ENCODE results near the gene USP32.
"Not testable (repeated sequence)": the region's sequence is repeated elsewhere in the genome, so short reads cannot be mapped to it uniquely, and the experiment has no call there.

Gene USP32

DNA sequence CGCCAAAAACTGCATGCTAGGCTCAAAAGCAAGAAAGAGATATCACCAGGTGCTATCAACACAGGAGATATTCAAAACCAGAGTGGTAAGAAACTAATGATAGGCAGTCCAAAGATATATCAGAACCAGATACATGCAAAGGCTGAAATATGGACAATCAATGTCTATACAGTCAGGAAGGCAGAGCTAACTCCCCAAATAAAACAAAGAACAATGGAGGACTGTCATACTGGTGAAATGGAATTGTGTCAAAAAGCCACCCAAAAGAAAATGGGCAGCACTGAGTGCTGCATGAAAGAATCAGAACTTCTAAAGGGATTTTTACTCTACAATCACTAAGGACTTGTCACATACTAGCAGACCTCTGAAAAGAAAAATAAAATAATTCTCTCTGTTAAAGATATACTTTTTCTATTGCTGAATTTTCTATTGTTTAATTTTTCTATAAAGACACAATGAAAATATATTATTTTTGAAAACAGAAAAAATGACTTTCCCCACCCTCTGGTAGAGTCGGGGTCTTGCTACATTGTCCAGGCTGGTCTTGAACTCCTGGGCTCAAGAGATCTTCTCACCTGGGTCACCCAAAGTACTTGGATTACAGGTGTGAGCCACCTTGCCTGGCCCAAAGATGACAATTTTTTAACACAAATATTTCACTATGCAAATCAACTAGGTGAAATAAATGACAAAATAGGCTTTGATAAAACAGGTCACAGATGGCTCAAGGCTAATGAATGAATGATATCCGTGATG is 98.2 kb downstream of the USP32 start:
- DNase-seq: no peak

- DNase-seq: no peak
These were observed 99.2 kb downstream of the USP32 start for GRCh38 chr17:60292697-60293096.

GRCh38 chr17:60284709-60285108 is 107.2 kb downstream of the USP32 start:
- no peak for DNase-seq

DNA sequence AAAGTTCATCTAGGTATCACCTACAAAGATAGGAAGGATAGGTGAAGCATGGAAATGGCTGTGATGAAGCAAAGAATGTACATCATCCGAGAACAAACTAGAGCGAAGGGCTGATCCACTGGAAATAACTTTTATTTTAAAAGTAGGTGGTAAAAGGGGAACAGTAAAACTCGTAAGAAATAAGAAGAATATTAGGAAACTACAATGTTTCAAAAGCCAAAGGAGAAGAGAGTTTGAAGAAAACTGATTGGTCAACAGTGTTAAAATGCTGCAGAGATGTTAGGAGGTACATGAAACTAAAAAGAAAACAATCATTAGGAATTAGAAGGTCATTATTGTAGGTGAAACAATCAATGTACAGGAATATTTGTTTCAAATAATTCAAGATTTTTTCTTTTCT is 108.1 kb downstream of the USP32 start:
- no peak for DNase-seq

DNA sequence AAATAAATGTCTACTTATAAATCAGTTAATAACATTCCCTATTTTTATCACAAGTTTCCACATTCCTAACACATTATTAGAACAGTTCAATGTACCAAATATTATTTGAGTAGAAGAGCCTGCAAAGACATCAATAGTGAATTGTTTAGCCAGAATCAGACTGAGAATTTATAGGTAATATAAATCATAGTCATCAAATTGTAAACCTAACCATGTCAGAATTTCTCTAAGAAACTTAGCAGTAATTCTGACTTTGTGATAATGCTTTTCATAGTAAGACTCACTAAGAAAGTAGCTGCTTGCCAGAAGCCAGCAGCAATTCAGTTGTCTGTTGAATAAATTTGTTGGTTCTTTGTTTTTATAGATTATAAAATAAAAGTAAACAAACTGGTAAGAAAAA is 111.3 kb downstream of the USP32 start:
- no peak for DNase-seq

GRCh38 chr17:60278237-60278636 is 113.7 kb downstream of the USP32 start:
- DNase-seq: no peak

GRCh38 chr17:60277258-60277657 is 114.7 kb downstream of the USP32 start:
- no peak for DNase-seq

DNA sequence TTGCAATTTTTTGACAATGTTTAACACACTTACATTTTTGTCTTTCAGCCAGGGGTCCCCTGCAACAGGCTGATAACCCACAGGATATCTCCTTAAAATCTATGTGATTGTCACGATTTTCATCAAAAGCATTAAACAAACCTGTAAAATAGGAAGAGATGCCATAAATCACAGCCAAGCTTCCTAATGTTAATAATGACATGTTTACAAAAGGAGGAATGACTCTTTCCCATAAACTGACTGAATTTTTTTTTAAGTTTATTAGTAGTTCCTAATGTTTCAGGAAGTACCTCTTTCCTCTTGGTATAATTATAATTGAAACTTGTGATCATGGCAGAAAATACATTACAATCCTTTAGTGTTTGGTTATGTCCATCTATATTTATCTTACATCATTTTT is 122.5 kb downstream of the USP32 start:
- no peak for DNase-seq

DNA sequence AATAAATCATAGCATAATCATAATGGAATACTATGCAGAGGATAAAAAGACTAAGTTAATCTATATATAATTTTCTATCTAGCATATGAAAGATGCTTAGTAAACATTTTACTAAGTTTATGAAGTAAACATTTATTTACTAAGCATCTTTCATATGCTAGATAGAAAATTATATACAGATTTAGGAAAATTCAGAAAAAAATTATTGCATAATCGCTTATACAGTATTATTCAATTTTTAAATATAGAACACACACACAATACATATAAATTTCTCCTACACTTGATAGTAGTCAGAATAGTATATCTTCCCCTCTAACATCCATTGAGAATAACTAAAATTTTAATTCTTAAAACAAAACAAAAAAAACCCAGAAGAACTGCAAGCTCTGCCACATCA is 131.4 kb downstream of the USP32 start:
- no peak for DNase-seq

GRCh38 chr17:60258313-60258712 is 133.6 kb downstream of the USP32 start:
- no peak for DNase-seq

DNA sequence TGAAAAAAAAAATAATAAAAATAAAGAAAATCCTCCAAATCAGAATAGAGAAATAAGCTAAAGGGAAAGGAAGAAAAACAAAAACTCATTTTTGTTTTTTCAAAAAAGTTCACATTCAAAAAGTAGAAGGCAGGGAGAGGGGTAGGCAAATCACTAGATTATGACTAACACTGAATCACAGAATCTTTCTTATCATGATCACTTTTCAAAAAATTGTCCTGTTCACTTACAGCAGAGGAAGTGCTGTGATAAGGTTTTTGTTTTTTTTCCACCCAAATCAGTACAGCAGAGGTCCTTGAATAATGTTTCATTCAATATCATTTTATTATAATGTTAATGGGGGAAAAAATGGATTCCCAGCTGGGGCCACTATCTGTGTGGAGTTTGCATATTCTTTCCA is 135.8 kb downstream of the USP32 start:
- peak; percentile 18 for DNase-seq

DNA sequence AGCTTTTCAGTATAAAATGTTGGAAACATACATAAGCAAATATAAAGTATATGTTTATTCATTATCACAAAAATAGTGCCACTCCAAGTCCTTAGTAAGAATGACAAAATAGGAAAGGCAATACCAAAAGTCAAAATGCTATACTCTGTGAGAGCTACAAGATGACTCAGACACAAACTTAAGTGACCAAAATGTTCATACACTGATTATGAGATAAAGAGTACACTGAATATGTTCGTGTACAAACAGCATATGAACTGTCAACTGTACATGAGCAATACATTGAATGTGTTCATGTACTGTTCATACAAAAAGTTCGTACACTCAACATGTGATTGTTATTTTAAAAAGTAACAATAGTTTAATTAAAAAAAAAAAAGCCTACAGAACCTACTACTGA is 138.9 kb downstream of the USP32 start:
- DNase-seq: no peak

GRCh38 chr17:60252459-60252858 is 139.5 kb downstream of the USP32 start:
- DNase-seq: no peak

DNA sequence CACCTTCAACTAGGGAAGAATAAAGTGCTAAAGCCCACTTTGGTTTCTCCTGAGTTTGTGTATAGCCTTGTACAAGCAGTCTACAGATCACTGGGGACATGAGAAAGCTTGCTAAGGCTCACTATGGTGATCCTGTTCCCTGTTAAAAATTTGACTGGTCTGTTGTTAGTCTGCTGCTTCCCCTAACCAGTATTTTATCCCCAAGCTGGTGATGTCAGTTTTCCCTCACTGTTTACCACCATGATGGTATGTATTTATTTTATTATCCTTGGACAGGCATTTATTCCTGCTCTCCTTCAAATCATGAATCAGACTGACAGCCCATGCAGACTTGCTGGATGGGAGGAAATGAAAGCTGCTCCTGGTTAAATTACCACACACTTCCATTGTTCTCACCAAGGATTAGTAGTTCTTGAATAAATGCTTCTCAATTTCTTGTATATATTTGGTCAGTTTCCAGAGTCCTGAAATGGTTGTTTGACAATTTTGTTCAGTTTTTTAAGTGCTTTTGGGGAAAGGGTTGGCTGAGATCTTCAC is 142.6 kb downstream of the USP32 start:
- DNase-seq: no peak

- DNase-seq: no peak
These were observed 143.2 kb downstream of the USP32 start for GRCh38 chr17:60248618-60249289.

DNA sequence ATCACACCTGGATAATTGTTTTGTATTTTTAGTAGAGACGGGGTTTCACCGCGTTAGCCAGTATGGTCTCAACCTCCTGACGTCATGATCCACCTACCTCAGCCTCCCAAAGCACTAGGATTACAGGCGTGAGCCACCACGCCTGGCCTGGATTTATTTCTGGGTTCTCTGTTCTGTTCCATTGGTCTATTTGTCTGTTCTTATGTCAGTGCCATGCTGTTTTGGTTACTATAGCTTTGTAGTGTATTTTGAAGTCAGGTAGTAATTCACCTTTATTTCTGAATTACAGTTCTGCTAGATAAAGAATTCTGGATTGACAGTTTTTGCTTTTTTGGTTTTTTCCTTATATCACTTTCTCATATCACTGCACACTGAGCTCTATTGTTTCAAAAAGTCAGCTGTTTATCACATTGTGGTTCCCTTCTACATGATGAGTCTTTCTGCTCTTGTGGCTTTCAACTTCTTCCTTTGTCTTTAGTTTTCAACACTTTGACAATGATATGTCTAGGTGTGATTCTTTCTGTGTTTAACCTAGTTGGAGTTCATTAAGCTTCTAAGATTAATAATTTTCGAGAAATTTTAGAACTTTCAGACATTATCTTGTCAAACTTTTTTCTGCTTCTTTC is 144.0 kb downstream of the USP32 start:
- no peak for DNase-seq

GRCh38 chr17:60244656-60245055 is 147.3 kb downstream of the USP32 start:
- no peak for DNase-seq

DNA sequence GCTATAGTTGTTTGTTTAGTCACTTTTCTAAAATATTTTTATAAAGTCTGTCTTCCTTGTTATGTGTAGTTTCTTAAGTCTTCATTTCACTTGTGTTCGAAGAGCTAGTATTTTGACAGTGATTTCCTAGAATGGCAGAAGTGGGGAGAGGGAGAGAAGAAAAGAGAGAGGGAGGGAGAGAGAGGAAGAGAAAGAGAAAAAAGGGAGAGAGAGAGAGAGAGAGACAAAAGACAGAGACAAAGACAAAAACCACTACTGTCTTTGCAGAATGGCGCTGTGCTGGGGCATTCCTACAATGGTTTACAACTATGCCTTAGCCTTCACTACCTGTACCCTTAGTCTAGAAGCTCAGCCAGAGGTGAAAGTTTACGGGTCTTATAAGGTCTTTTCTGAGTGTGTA is 151.6 kb downstream of the USP32 start:
- no peak for DNase-seq

GRCh38 chr17:60231691-60232090 is 160.2 kb downstream of the USP32 start:
- DNase-seq: peak; percentile 67

GRCh38 chr17:60231234-60231633 is 160.7 kb downstream of the USP32 start:
- DNase-seq: peak; percentile 29

DNA sequence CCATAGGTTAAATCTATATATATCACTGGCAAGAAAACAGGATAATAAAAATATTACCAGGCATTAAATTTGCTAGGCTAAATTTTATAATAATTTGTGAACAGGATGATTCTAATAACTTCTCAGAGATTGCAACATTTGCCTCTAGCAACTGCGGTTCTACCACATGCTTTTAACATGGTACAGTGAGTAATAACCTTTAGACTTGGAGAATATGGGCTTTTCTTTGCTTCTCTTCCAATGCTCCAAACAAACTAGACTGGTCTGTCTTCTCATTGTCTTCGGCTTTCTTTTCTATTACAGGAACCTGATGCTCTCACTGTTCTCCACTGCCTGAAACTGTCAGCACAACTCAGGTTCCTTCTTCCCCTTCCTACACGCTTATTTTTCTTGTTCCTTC is 161.6 kb downstream of the USP32 start:
- DNase-seq: no peak

DNA sequence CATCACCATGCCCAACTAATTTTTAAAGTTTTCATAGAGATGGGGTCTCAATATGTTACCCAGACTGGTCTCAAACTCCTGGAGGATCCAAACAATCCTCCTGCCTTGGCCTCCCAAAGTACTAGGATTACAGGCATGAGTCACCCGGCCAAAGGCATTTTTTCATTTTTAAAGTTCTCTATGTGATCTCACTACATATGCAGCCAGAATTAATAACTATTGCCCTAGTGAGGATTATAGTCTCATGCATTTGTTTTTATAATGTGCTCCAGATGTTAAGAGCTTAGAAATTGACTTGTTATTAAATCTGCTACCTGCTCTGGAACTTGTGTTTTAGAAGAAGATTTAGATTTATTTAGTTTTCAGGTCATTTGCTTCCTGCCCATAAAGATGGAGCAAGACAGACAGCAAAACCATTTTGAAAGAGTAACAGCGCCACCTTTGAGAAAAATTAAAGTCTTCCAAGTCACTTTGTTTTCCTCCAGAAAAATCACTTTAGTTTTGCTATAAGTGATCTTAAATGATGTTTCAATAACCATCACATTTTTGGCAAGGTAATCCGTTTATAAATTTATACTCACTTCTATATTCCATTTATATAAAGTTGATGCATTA is 162.6 kb downstream of the USP32 start:
- DNase-seq: peak; percentile 58

- not testable (repeated sequence) for DNase-seq
These were observed 164.7 kb downstream of the USP32 start for GRCh38 chr17:60227276-60227675.

DNA sequence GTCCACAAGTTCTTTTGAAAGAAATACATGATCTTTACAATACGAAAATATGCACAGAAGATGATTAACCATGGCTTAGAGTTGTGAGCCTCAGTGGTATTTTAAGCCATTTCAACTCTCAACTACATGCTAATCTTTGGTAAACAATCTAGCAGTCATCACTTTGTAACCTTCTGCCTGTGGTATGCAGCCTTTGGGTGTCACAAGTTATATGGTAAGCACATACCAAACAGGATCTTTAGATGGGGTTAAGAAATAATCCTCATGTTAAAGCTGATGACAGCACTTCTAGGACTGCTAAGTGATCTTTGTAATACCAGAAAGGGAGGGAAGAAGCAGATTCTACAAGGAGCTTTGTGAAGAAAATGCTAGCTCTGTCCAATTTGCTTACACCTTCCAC is 167.9 kb downstream of the USP32 start:
- peak; percentile 23 for DNase-seq

Data from fibroblast of skin of right biceps (primary cell).